ENCODE measurements around the gene COL23A1.

Gene COL23A1

DNA sequence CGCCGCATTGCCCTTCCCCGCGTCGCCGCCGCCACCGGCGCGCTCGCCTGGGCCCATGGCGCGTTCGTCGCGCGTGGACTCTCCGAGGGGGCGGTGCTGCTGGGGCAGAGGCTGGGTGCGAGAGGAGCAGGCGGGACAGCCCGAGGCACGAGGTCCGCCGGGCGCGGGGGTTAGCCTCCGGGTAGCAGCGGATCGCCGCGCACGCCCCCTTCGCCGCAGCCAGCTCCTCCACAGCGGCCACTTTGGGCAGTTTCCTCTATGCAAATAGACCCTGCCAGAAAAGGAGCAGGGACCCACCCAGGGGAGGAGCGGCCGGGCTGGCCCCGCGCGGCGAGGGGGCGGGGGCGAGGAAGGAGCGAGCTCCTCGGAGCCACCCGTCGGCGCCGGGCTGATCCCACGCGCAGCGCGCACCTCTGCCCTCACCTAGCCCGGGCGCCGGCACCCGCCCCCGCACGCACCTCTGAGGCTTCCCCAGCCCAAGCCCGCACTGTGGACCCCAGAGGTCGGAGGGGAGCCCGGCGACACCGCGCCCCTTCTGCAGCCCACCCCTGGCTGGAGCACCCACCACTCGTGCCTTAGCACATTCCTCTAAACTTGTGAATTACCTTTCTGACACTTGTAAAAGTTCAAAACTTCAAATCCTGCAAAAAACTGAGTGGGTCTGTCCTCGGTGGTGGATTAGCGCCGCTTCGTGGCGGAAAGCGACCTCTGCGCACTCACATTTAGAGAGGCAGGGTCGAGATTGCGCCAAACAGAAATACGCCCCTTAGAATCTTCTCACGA is at the start of gene COL23A1:
TSS of gene COL23A1 (minus strand) at position 253 of the 783 bp plus-strand sequence.
- no peak for DNase-seq (ENCODE audit: low read depth)

DNA sequence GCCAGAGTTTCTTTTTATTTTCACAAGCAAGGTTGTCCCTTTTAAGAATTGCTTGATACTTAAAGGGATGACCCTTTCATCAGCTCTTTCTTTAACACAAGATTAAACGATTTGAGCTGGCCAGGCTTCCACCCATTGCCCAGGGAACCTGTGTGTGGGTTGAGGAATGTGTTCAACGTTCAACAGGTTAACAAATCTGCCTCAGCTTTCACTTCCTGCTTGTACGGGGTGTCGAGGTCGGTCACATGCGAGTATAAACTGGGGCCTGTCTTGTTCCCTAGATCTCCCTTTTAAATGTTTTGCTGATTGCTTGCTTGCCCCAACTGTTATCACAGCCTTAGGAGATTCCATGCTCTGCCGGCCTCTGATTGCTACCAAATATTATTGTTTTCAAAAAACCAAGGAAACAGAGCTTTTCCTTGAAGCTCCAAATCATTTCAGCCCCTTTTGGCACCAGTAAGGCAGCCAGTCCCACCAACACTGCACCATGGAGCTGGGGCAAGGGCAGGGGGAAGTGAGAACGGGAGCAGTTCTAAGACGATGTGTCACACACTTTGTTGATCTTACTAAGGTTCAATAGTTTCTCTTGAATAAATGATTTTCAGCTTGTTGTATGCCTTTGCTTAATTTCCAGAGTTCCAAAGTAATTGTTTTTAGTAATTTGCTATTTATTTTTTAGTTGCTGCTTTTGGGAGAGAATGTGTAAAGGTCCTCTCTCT is 47.3 kb upstream of the COL23A1 start:
- DNase-seq (ENCODE audit: low read depth), result no peak

DNA sequence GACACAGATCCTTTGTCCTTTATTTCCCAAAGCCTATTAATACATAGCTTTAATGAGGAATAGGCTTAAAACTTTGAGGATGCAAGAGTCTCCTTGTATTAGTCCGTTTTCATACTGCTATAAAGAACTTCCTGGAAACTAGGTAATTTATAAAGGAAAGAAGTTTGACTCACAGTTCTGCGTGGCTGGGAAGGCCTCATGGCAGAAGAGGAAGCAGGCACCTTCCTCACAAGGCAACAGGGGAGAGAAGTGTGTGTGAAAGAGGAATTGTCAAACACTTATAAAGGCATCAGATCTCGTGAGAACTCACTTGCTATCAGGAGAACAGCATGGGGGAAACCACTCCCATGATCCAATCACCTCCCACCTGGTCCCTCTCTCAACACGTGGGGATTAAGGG is 42.1 kb upstream of the COL23A1 start:
- DNase-seq (ENCODE audit: low read depth), result no peak

GRCh38 chr5:178630951-178631350 is 40.8 kb upstream of the COL23A1 start:
- DNase-seq (ENCODE audit: low read depth), result no peak

DNA sequence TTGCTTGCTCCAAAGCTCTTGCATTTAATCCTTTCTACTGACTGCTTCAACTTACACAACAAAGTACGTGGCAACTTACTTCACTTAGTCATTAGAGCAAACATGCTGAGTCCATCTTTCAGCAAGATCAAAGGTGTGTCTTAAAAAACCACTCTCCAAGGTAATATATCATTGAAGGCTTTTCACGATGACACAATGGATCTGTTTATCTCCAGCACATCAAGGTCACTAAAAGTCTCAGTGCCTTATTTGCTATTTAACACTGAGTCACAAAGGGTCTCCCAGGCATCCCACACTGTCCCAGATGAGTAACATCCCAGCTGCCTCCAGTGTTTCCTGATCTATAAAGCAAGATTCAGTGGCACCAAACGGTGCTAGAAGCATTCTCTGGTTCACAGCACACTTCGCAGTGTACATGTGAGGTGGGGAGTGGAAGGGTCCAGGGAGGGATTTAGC is 40.3 kb upstream of the COL23A1 start:
- DNase-seq (ENCODE audit: low read depth), result no peak

DNA sequence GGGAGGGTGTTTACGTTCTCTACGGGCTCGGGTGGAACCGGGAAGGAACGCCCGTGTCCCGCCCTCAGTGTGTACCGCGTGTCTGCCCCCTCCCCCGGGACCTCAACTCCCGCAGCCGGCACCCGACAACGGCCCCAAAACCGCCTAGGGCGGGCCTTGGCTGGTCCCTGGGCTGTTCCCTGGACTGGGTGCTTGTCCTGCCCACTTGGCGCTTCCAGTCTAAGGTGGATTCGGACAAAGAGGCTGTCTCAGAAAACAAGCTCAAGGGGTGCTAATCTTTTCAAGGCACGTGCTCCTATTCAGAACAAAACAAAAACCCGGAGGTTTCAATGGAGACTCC is 37.0 kb upstream of the COL23A1 start:
- no peak for DNase-seq (ENCODE audit: low read depth)

DNA sequence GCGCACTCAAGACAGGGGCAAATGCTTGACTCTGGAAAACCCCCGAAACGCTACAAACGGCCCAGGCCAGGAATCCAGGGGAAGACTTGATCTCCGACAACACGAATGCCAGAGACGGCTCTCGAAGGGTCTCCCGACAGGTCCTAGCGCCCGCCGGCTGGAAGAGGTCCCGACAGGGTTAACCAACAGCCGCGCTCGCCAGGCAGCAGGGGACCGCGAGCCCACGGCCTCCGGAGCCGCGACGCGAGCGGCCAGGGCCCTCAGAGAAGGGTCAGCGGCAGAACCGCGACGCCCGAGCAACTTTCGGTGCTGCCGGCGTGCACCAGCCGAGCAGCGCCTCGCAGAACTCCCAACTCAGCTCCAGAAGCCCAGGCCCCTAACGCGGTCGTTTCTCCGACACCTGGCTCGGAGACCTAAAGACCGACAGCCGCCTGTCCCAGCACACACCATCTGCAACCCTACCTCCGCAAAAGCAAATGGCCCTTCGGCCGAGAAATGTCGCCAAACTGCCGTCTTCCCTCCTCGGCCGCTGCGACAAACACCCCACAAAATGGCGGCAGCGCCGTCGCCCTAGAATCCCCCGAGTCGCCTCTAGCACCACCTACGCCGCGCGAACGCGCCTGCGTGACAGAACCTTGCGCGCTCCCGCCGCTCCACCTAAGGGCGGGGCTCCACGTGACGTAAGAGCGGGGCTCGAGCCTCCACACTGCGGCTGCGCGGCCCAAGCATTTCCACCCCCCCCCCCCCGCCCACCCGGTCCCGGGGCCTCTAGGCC is 36.5 kb upstream of the COL23A1 start, which contains the start of gene CLK4:
TSS of gene CLK4 (minus strand) at position 567 of the 775 bp plus-strand sequence. CDS start 3,634 bp downstream, outside the sequence.
- DNase-seq (ENCODE audit: low read depth), result peak; percentile 96

GRCh38 chr5:178625679-178626483 is 35.7 kb upstream of the COL23A1 start:
- DNase-seq (ENCODE audit: low read depth), result no peak

DNA sequence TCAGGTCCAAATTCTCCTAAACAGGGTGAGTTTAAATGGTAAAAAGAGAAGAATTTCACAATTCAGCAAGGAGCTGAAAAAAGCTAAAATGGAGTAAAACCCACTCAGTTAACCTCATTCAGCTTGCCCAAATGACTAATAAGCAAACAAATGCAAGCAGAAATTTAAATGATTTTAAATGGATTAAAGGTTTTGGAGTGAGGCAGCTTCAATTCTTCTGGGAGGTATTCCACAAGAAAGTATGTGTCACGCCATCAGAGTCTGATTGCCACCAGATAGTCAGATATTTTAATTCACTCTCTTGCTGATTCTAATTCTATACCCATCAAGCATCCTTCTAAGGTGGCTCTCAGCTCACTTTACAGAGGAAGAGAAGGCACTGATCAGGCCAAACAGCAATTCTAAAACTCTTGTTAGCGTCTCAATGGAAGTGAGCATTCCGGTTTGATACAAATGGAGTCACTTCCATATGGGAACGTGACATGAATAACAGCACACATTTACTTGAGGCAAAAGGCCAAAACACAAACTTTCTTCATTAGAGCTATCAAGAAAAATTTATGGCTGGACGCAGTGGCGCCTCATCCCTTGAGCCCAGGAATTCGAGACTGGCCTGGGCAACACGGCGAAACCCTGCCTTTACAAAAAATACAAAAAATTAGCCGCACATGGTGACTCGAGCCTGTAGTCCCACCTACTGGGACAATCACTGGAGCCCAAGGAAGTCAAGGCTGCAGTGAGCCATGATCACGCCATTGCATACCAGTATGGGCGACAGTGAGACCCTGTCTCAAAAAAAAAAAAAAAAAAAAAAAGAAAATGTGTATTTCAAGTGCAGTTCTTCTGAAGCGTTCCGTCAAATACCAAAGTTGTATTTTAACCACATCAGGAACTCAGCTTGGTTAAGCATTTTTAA is 34.7 kb upstream of the COL23A1 start:
- DNase-seq (ENCODE audit: low read depth), result no peak

DNA sequence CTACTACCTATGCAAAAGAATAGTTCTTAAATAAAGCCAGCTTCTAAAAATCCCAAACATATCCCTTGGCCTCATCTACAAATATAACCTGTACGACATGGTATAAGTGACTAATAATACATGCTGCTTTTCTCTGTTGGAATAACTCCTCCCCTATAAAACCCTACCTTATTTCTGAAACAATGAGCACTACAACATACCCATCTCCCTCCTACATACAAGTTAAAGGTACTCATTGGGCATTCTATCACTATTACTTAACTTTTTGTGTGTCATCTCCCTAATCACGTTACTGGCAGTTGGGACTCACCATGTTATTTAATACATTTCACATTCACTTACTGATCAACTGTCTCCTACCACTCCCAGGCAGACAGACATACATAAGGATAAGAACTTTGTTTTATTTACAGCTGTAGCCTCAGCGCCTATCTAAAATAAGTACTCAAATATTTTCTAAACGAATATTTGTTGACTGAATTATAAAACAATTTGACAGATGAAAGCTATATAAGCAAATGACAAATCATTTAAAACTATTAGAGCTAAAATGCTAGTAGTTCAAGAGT is 32.6 kb upstream of the COL23A1 start:
- DNase-seq (ENCODE audit: low read depth), result no peak

- no peak for DNase-seq (ENCODE audit: low read depth)
Measured at GRCh38 chr5:178619390-178619789, 29.2 kb upstream of the COL23A1 start.

- no peak for DNase-seq (ENCODE audit: low read depth)
Measured at GRCh38 chr5:178612299-178612698, 22.1 kb upstream of the COL23A1 start.

GRCh38 chr5:178606269-178606668 is 16.1 kb upstream of the COL23A1 start:
- DNase-seq (ENCODE audit: low read depth), result no peak

- no peak for DNase-seq (ENCODE audit: low read depth)
Measured at GRCh38 chr5:178605788-178606187, 15.6 kb upstream of the COL23A1 start.

DNA sequence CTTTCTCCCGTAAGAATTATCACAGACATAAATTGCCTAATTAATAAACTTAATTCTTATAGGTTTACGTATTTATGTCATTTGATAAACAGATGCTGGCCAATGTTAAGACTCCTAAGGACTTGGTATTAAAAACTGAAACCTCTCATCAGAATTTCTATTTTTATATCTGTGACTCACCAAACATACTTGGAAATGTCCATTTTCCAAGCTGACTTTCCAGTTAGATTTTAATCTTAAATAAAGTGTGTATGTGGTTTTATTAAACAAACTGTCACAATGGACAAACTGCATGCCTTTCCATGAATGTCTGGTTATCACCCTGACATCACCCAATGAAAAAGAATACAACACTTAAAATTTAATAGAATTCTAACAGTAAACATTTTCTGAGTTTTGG is 12.6 kb upstream of the COL23A1 start:
- no peak for DNase-seq (ENCODE audit: low read depth)

DNA sequence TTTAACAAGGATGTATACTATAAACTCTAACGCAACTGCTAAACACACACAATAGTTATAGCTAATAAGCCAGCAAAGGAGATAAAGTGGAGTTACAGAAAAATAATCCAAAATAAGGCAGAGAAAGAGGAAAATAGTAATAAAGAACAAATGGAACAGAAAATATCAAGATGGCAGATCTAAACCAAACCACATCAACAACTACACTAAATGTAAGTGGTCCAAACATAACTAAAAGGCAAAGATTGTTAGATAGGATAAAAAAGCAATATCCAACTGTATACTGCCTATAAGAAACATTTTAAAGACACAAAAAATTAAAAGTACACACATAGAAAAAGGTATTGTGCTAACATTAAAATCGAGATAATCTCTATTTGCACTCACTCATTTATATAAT is 5.6 kb upstream of the COL23A1 start:
- no peak for DNase-seq (ENCODE audit: low read depth)

DNA sequence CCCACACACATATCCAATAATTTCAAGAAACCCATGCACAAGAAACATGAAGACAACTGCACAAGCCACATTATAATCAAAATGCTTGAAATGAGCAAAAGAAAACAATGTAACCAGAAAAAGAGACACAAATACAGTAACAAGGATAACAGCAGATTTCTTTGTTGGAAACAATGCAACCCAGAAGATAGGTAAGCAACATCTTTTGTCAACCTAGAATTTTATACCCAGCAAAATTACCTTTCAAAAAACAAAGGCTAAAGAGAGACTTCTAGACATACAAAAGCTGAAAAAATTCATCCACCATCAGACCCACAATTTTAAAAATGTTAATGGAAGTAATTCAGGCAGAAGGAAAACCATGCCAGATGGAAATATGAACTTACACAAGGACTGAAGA is 5.0 kb upstream of the COL23A1 start:
- no peak for DNase-seq (ENCODE audit: low read depth)

DNA sequence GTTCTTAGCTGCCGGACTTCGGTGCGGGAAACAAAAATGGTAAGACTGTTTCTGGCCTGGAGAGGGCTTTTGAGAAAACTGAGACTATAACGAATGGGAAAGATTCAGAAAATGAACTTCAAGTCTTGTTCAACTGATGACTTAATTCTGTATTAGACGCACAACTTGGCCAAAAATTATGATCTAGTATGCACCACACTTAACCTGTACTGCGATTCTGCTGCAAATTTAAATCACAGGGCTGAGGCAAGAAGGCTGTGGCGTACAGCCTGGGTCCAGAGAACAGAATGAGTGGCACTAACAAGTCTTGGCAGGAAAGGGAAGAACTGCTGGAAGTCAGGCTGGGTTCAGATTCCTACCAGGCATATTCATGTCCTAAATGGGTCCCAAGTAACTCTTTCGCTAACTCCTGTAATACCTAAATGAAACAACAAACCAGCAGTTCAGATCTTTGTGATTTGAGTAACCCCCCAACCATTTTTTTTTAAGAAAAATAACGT is 781 bp upstream of the COL23A1 start:
- no peak for DNase-seq (ENCODE audit: low read depth)

GRCh38 chr5:178589180-178590140 is 733 bp downstream of the COL23A1 start:
- DNase-seq (ENCODE audit: low read depth), result no peak
